HepG2 (cell line): ENCODE data around the gene MIEF1.

Experiments used
- DPF2 ChIP-seq: sonication (generic); formaldehyde crosslinking; IDR thresholded peaks from 2 replicates; pipeline ENCODE4 v1.4.0; 2020; ENCODE audit warnings: mild to moderate bottlenecking, low read depth, missing genetic modification reagents, borderline replicate concordance
- JUN ChIP-seq: sonication (generic); formaldehyde crosslinking; IDR thresholded peaks from 2 replicates; pipeline ENCODE4 v1.4.0; 2020; ENCODE audit warnings: mild to moderate bottlenecking, missing genetic modification reagents
- JUND ChIP-seq: sonication (generic); formaldehyde crosslinking; IDR thresholded peaks from 2 replicates; pipeline ENCODE4 v1.8.0; 2022; ENCODE audit warnings: mild to moderate bottlenecking, missing genetic modification reagents
- KLF16 ChIP-seq, 2 experiments: sonication (generic) in 1 of 2; formaldehyde crosslinking in 1 of 2; IDR thresholded peaks; 2 replicates each; pipeline versions ENCODE4 v1.6.1 to v1.8.0; 2016 to 2023; ENCODE audit warnings: missing genetic modification reagents in 2 of 2, missing compliant biosample characterization in 1 of 2
- PHF8 ChIP-seq: sonication (generic); formaldehyde crosslinking; IDR thresholded peaks from 2 replicates; pipeline ENCODE4 v1.5.0; 2020; ENCODE audit warnings: missing genetic modification reagents
- RAD21 ChIP-seq: fragments of 450-650 bp; formaldehyde crosslinking; IDR thresholded peaks from 2 replicates; pipeline ENCODE4 v1.5.0; 2020; ENCODE audit warnings: mild to moderate bottlenecking
- RBAK ChIP-seq: sonication (generic); formaldehyde crosslinking; IDR thresholded peaks from 2 replicates; pipeline ENCODE4 v1.5.1; 2020; ENCODE audit warnings: mild to moderate bottlenecking, missing genetic modification reagents
- SIN3B ChIP-seq: fragments of 150-350 bp; IDR thresholded peaks from 2 replicates; pipeline ENCODE4 v1.6.1; 2014; ENCODE audit warnings: low read length
- ZBTB7A ChIP-seq: sonication (generic); formaldehyde crosslinking; IDR thresholded peaks from 2 replicates; pipeline ENCODE4 v1.8.0; 2022; ENCODE audit warnings: mild to moderate bottlenecking, missing genetic modification reagents
- ZNF510 ChIP-seq: sonication (generic); formaldehyde crosslinking; IDR thresholded peaks from 2 replicates; pipeline ENCODE4 v1.4.0; 2020; ENCODE audit warnings: low read depth, mild to moderate bottlenecking, missing genetic modification reagents
- ZNF879 ChIP-seq: sonication (generic); formaldehyde crosslinking; IDR thresholded peaks from 2 replicates; pipeline ENCODE4 v1.8.1; 2023; ENCODE audit warnings: missing genetic modification reagents
- TF ChIP-seq, protein P1 (sequence below): IDR thresholded peaks from 2 replicates; pipeline ENCODE4 v1.6.1; 2012; ENCODE audit warnings: inconsistent platforms
- TF ChIP-seq, protein P2 (sequence below): sonication (generic); formaldehyde crosslinking; IDR thresholded peaks from 2 replicates; pipeline ENCODE4 v1.4.0; 2020; ENCODE audit warnings: mild to moderate bottlenecking, missing genetic modification reagents
- TF ChIP-seq, protein P3 (sequence below): sonication (generic); formaldehyde crosslinking; IDR thresholded peaks from 2 replicates; pipeline ENCODE4 v1.5.0; 2020; ENCODE audit warnings: mild to moderate bottlenecking, missing genetic modification reagents, moderate library complexity

GRCh38 chr22:39459681-39460080, 42.4 kb upstream of the MIEF1 start:
- TF ChIP-seq RAD21 (CRISPR knock-in tag): no peak
- TF ChIP-seq JUND: no peak
- no peak for TF ChIP-seq ZNF510 (CRISPR knock-in tag)
- no peak for TF ChIP-seq ZBTB7A (CRISPR knock-in tag)
- no peak for TF ChIP-seq KLF16 (CRISPR knock-in tag; IDR thresholded peaks at IDR 0.05)
- TF ChIP-seq JUN (CRISPR knock-in tag): no peak
- no peak for TF ChIP-seq SIN3B
- TF ChIP-seq, protein P1, sequence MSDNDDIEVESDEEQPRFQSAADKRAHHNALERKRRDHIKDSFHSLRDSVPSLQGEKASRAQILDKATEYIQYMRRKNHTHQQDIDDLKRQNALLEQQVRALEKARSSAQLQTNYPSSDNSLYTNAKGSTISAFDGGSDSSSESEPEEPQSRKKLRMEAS: no peak
- TF ChIP-seq DPF2 (CRISPR knock-in tag): no peak
- TF ChIP-seq PHF8: no peak
- no peak for TF ChIP-seq RBAK (CRISPR knock-in tag)
- TF ChIP-seq, protein P2, sequence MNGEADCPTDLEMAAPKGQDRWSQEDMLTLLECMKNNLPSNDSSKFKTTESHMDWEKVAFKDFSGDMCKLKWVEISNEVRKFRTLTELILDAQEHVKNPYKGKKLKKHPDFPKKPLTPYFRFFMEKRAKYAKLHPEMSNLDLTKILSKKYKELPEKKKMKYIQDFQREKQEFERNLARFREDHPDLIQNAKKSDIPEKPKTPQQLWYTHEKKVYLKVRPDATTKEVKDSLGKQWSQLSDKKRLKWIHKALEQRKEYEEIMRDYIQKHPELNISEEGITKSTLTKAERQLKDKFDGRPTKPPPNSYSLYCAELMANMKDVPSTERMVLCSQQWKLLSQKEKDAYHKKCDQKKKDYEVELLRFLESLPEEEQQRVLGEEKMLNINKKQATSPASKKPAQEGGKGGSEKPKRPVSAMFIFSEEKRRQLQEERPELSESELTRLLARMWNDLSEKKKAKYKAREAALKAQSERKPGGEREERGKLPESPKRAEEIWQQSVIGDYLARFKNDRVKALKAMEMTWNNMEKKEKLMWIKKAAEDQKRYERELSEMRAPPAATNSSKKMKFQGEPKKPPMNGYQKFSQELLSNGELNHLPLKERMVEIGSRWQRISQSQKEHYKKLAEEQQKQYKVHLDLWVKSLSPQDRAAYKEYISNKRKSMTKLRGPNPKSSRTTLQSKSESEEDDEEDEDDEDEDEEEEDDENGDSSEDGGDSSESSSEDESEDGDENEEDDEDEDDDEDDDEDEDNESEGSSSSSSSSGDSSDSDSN (CRISPR knock-in tag): no peak
- TF ChIP-seq, protein P3, sequence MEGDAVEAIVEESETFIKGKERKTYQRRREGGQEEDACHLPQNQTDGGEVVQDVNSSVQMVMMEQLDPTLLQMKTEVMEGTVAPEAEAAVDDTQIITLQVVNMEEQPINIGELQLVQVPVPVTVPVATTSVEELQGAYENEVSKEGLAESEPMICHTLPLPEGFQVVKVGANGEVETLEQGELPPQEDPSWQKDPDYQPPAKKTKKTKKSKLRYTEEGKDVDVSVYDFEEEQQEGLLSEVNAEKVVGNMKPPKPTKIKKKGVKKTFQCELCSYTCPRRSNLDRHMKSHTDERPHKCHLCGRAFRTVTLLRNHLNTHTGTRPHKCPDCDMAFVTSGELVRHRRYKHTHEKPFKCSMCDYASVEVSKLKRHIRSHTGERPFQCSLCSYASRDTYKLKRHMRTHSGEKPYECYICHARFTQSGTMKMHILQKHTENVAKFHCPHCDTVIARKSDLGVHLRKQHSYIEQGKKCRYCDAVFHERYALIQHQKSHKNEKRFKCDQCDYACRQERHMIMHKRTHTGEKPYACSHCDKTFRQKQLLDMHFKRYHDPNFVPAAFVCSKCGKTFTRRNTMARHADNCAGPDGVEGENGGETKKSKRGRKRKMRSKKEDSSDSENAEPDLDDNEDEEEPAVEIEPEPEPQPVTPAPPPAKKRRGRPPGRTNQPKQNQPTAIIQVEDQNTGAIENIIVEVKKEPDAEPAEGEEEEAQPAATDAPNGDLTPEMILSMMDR (CRISPR knock-in tag): no peak
- no peak for TF ChIP-seq ZNF879 (CRISPR knock-in tag)
